ENCODE results near the gene MAML3. TPM values are rescaled to one million over a fixed set of nuclear protein-coding genes. Genes with fewer than 3 reads are reported as not detected.

MAML3 gene
- polyA plus RNA-seq, 2 donors, result 3.7 to 3.8 TPM

GRCh38 chr4:139890816-139891215, 263.2 kb downstream of the MAML3 start:
- Histone ChIP-seq H3K4me1 (ENCODE audit: control insufficient read depth in 2 of 2, insufficient read depth in 2 of 2, low read length in 1 of 2) (peaks cover 0 to 13% of the 10 kb centered on the region in 2 donors), H3K4me3 (ENCODE audit: low read depth in 1 of 2, low read length in 2 of 2) (no peak overlapping the region), H3K36me3 (ENCODE audit: control insufficient read depth in 2 of 2, insufficient read depth in 2 of 2, low read length in 1 of 2) (no peaks in the 10 kb centered on the region), H3K27ac (ENCODE audit: low read depth in 2 of 2, low read length in 1 of 2) (no peak overlapping the region), H3K27me3 (ENCODE audit: control insufficient read depth in 1 of 2, insufficient read depth in 2 of 2, low read length in 2 of 2) (no peaks in the 10 kb centered on the region), H3K9me3 (ENCODE audit: control insufficient read depth in 2 of 2, insufficient read depth in 1 of 2, low read depth in 1 of 2, low read length in 1 of 2) (no peaks in the 10 kb centered on the region)
- WGBS, 2 donors, result 87 to 91% methylated on average over 8 of the region's 8 CpGs

- Histone ChIP-seq H3K36me3 (ENCODE audit: control insufficient read depth in 2 of 2, insufficient read depth in 2 of 2, low read length in 1 of 2) (no peaks in the 10 kb centered on the region), H3K4me3 (ENCODE audit: low read depth in 1 of 2, low read length in 2 of 2) (no peak overlapping the region), H3K27ac (ENCODE audit: low read depth in 2 of 2, low read length in 1 of 2) (peak overlapping the region; percentile 52 to 76), H3K27me3 (ENCODE audit: control insufficient read depth in 1 of 2, insufficient read depth in 2 of 2, low read length in 2 of 2) (no peaks in the 10 kb centered on the region), H3K4me1 (ENCODE audit: control insufficient read depth in 2 of 2, insufficient read depth in 2 of 2, low read length in 1 of 2) (peaks cover 0 to 13% of the 10 kb centered on the region in 2 donors), H3K9me3 (ENCODE audit: control insufficient read depth in 2 of 2, insufficient read depth in 1 of 2, low read depth in 1 of 2, low read length in 1 of 2) (no peaks in the 10 kb centered on the region)
- 65 to 80% methylated on average over 6 of the region's 6 CpGs for WGBS, 2 donors
Measured at GRCh38 chr4:139889901-139890300, 264.1 kb downstream of the MAML3 start.

GRCh38 chr4:139889264-139889663, 264.7 kb downstream of the MAML3 start:
- H3K9me3 ChIP-seq (ENCODE audit: control insufficient read depth in 2 of 2, insufficient read depth in 1 of 2, low read depth in 1 of 2, low read length in 1 of 2), result no peaks in the 10 kb centered on the region
- H3K4me3 ChIP-seq (ENCODE audit: low read depth in 1 of 2, low read length in 2 of 2), result no peak overlapping the region
- peaks cover 0 to 13% of the 10 kb centered on the region in 2 donors for H3K4me1 ChIP-seq (ENCODE audit: control insufficient read depth in 2 of 2, insufficient read depth in 2 of 2, low read length in 1 of 2)
- 48 to 63% methylated on average over 8 of the region's 8 CpGs for whole genome bisulfite sequencing, 2 donors
- no peaks in the 10 kb centered on the region for H3K36me3 ChIP-seq (ENCODE audit: control insufficient read depth in 2 of 2, insufficient read depth in 2 of 2, low read length in 1 of 2)
- H3K27me3 ChIP-seq (ENCODE audit: control insufficient read depth in 1 of 2, insufficient read depth in 2 of 2, low read length in 2 of 2), result no peaks in the 10 kb centered on the region
- peak overlapping the region; percentile 76 to 86 for H3K27ac ChIP-seq (ENCODE audit: low read depth in 2 of 2, low read length in 1 of 2)

- Histone ChIP-seq H3K27ac (ENCODE audit: low read depth in 2 of 2, low read length in 1 of 2) (peak overlapping the region; percentile 69 to 76), H3K36me3 (ENCODE audit: control insufficient read depth in 2 of 2, insufficient read depth in 2 of 2, low read length in 1 of 2) (no peaks in the 10 kb centered on the region), H3K4me3 (ENCODE audit: low read depth in 1 of 2, low read length in 2 of 2) (no peak overlapping the region), H3K27me3 (ENCODE audit: control insufficient read depth in 1 of 2, insufficient read depth in 2 of 2, low read length in 2 of 2) (no peaks in the 10 kb centered on the region), H3K4me1 (ENCODE audit: control insufficient read depth in 2 of 2, insufficient read depth in 2 of 2, low read length in 1 of 2) (peaks cover 0 to 13% of the 10 kb centered on the region in 2 donors), H3K9me3 (ENCODE audit: control insufficient read depth in 2 of 2, insufficient read depth in 1 of 2, low read depth in 1 of 2, low read length in 1 of 2) (no peaks in the 10 kb centered on the region)
- 43 to 62% methylated on average over 6 of the region's 6 CpGs for WGBS, 2 donors
Measured at GRCh38 chr4:139887962-139888735, 265.8 kb downstream of the MAML3 start.

- no peaks in the 10 kb centered on the region for H3K27me3 ChIP-seq (ENCODE audit: control insufficient read depth in 1 of 2, insufficient read depth in 2 of 2, low read length in 2 of 2)
- H3K27ac ChIP-seq (ENCODE audit: low read depth in 2 of 2, low read length in 1 of 2), result peak overlapping the region; percentile 76 to 84
- no peaks in the 10 kb centered on the region for H3K9me3 ChIP-seq (ENCODE audit: control insufficient read depth in 2 of 2, insufficient read depth in 1 of 2, low read depth in 1 of 2, low read length in 1 of 2)
- peak overlapping the region in 1 of 2 donors; percentile 24 for H3K4me3 ChIP-seq (ENCODE audit: low read depth in 1 of 2, low read length in 2 of 2)
- H3K4me1 ChIP-seq (ENCODE audit: control insufficient read depth in 2 of 2, insufficient read depth in 2 of 2, low read length in 1 of 2), result peaks cover 0 to 13% of the 10 kb centered on the region in 2 donors
- H3K36me3 ChIP-seq (ENCODE audit: control insufficient read depth in 2 of 2, insufficient read depth in 2 of 2, low read length in 1 of 2), result no peaks in the 10 kb centered on the region
- 33% methylated on average over 4 of the region's 4 CpGs for WGBS, 2 donors
Measured at GRCh38 chr4:139887376-139887802, 266.6 kb downstream of the MAML3 start.

GRCh38 chr4:139886798-139887197, 267.2 kb downstream of the MAML3 start:
- H3K27ac ChIP-seq (ENCODE audit: low read depth in 2 of 2, low read length in 1 of 2), result peak overlapping the region in 1 of 2 donors; percentile 76
- peak overlapping the region in 1 of 2 donors; percentile 24 for H3K4me3 ChIP-seq (ENCODE audit: low read depth in 1 of 2, low read length in 2 of 2)
- peaks cover 0 to 13% of the 10 kb centered on the region in 2 donors for H3K4me1 ChIP-seq (ENCODE audit: control insufficient read depth in 2 of 2, insufficient read depth in 2 of 2, low read length in 1 of 2)
- WGBS, 2 donors, result 36 to 38% methylated on average over 8 of the region's 8 CpGs
- no peaks in the 10 kb centered on the region for H3K9me3 ChIP-seq (ENCODE audit: control insufficient read depth in 2 of 2, insufficient read depth in 1 of 2, low read depth in 1 of 2, low read length in 1 of 2)
- H3K27me3 ChIP-seq (ENCODE audit: control insufficient read depth in 1 of 2, insufficient read depth in 2 of 2, low read length in 2 of 2), result no peaks in the 10 kb centered on the region
- no peaks in the 10 kb centered on the region for H3K36me3 ChIP-seq (ENCODE audit: control insufficient read depth in 2 of 2, insufficient read depth in 2 of 2, low read length in 1 of 2)

- 83 to 86% methylated on average over 3 of the region's 3 CpGs for WGBS, 2 donors
- Histone ChIP-seq H3K27me3 (ENCODE audit: control insufficient read depth in 1 of 2, insufficient read depth in 2 of 2, low read length in 2 of 2) (no peaks in the 10 kb centered on the region), H3K9me3 (ENCODE audit: control insufficient read depth in 2 of 2, insufficient read depth in 1 of 2, low read depth in 1 of 2, low read length in 1 of 2) (no peaks in the 10 kb centered on the region), H3K27ac (ENCODE audit: low read depth in 2 of 2, low read length in 1 of 2) (no peak overlapping the region), H3K4me1 (ENCODE audit: control insufficient read depth in 2 of 2, insufficient read depth in 2 of 2, low read length in 1 of 2) (peaks cover 0 to 7% of the 10 kb centered on the region in 2 donors), H3K36me3 (ENCODE audit: control insufficient read depth in 2 of 2, insufficient read depth in 2 of 2, low read length in 1 of 2) (no peaks in the 10 kb centered on the region), H3K4me3 (ENCODE audit: low read depth in 1 of 2, low read length in 2 of 2) (no peak overlapping the region)
Measured at GRCh38 chr4:139884438-139884837, 269.5 kb downstream of the MAML3 start.

- H3K27me3 ChIP-seq (ENCODE audit: control insufficient read depth in 1 of 2, insufficient read depth in 2 of 2, low read length in 2 of 2), result no peaks in the 10 kb centered on the region
- H3K4me3 ChIP-seq (ENCODE audit: low read depth in 1 of 2, low read length in 2 of 2), result no peak overlapping the region
- no peak overlapping the region for H3K27ac ChIP-seq (ENCODE audit: low read depth in 2 of 2, low read length in 1 of 2)
- H3K9me3 ChIP-seq (ENCODE audit: control insufficient read depth in 2 of 2, insufficient read depth in 1 of 2, low read depth in 1 of 2, low read length in 1 of 2), result no peaks in the 10 kb centered on the region
- H3K36me3 ChIP-seq (ENCODE audit: control insufficient read depth in 2 of 2, insufficient read depth in 2 of 2, low read length in 1 of 2), result no peaks in the 10 kb centered on the region
- 47 to 63% methylated on average over 5 of the region's 5 CpGs for WGBS, 2 donors
- H3K4me1 ChIP-seq (ENCODE audit: control insufficient read depth in 2 of 2, insufficient read depth in 2 of 2, low read length in 1 of 2), result peaks cover 0 to 4% of the 10 kb centered on the region in 2 donors
Measured at GRCh38 chr4:139880841-139881240, 273.1 kb downstream of the MAML3 start.

GRCh38 chr4:139878050-139878449, 275.9 kb downstream of the MAML3 start:
- no peak overlapping the region for H3K27ac ChIP-seq (ENCODE audit: low read depth in 2 of 2, low read length in 1 of 2)
- H3K4me3 ChIP-seq (ENCODE audit: low read depth in 1 of 2, low read length in 2 of 2), result no peak overlapping the region
- 86 to 94% methylated on average over 9 of the region's 9 CpGs for WGBS, 2 donors
- no peaks in the 10 kb centered on the region for H3K36me3 ChIP-seq (ENCODE audit: control insufficient read depth in 2 of 2, insufficient read depth in 2 of 2, low read length in 1 of 2)
- H3K27me3 ChIP-seq (ENCODE audit: control insufficient read depth in 1 of 2, insufficient read depth in 2 of 2, low read length in 2 of 2), result no peaks in the 10 kb centered on the region
- H3K9me3 ChIP-seq (ENCODE audit: control insufficient read depth in 2 of 2, insufficient read depth in 1 of 2, low read depth in 1 of 2, low read length in 1 of 2), result no peaks in the 10 kb centered on the region
- H3K4me1 ChIP-seq (ENCODE audit: control insufficient read depth in 2 of 2, insufficient read depth in 2 of 2, low read length in 1 of 2), result peaks cover 0 to 8% of the 10 kb centered on the region in 2 donors
